ENCODE results near the gene FAT1.
"Not testable (repeated sequence)": the region's sequence is repeated elsewhere in the genome, so short reads cannot be mapped to it uniquely, and the experiment has no call there.

Gene FAT1

DNA sequence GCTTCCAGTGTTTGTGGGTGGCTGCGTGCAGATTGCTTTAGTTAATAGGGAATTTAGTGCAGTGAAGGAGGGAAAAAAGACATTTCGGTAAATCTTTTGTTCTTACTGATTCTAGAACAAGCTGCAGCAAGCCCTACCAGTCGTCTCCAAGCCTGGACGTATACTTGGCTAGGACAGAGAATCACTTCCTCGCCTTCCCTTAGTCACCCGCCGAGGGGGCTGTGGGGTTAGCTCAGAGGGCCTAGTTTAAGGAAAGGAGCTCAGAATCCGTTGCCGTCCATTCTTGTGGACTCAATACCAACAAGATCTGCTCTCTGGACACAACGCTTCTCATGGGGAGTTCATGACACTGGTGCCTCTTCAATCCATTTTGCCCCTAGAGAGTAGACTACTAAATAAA lies 36.3 kb upstream of the FAT1 start:
- no peak overlapping the region for H3K27ac ChIP-seq
- TF ChIP-seq, protein P1, sequence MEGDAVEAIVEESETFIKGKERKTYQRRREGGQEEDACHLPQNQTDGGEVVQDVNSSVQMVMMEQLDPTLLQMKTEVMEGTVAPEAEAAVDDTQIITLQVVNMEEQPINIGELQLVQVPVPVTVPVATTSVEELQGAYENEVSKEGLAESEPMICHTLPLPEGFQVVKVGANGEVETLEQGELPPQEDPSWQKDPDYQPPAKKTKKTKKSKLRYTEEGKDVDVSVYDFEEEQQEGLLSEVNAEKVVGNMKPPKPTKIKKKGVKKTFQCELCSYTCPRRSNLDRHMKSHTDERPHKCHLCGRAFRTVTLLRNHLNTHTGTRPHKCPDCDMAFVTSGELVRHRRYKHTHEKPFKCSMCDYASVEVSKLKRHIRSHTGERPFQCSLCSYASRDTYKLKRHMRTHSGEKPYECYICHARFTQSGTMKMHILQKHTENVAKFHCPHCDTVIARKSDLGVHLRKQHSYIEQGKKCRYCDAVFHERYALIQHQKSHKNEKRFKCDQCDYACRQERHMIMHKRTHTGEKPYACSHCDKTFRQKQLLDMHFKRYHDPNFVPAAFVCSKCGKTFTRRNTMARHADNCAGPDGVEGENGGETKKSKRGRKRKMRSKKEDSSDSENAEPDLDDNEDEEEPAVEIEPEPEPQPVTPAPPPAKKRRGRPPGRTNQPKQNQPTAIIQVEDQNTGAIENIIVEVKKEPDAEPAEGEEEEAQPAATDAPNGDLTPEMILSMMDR (conservative IDR thresholded peaks at IDR 0.05), result no peak

DNA sequence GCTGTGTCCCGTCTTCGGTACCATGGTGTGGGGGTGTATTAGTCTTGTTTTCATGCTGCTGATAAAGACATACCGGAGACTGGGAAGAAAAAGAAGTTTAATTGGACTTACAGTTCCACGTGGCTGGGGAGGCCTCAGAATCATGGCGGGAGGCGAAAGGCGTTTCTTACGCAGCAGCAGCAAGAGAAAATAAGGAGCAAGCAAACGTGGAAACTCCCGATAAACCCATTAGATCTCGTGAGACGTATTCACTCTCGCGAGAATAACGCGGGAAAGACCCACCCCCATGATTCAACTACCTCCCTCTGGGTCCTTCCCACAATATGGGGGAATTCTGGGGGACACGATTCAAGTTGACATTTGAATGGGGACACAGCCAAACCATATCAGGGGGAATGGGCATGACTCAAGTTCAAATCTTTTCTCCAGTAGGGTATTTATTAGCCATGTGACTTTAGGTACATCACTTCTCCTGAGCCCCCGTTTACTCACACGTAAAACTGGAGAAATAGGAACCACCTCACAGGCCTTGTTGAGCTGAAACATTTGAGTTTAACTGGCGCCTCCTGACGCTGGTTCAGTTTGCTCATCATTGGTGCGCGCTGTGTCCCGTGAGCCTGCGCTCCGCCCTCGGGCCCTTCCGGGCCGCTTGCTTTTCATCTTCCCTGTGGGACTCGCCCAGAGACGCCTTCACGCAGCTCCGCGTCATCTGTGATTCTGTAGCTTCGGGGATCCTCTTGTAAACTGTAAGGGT lies 35.5 kb upstream of the FAT1 start:
- TF ChIP-seq, protein P1 (conservative IDR thresholded peaks at IDR 0.05), result no peak

DNA sequence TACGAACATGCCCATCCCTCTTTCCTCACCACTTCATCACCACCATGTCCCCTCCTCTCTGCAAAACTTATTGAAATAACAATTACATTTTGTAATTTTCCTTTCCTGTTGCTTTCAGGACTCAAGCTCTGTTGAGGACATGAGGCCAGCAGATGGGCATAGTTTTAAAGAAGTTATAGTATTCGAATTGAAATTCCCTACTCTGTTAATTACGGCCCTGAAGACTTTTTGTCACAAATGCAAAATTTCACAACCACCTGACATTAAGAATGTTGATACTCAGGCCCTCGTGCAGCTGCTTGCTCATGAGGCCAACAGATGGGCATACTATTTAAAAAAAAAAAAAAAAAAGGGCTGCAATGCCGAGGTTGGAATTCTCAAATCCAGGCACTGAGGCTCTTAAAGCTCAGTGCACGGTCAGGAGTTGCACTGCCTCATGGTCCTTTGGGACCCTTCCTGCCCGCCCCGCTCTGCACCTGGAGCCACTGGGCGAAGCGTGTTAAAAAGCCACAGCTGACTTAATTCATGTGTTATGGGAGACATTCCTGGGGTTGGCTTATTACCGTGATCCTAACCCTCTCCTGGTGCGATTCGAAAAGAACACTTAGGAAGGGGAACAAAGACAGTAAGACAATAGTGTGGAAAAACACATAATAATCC lies 34.2 kb upstream of the FAT1 start:
- TF ChIP-seq, protein P1 (conservative IDR thresholded peaks at IDR 0.05), result no peak
- no peak overlapping the region for H3K27ac ChIP-seq

More for the DNA sequence above, 35.5 kb upstream of the FAT1 start:
- no peak overlapping the region for H3K27ac ChIP-seq

DNA sequence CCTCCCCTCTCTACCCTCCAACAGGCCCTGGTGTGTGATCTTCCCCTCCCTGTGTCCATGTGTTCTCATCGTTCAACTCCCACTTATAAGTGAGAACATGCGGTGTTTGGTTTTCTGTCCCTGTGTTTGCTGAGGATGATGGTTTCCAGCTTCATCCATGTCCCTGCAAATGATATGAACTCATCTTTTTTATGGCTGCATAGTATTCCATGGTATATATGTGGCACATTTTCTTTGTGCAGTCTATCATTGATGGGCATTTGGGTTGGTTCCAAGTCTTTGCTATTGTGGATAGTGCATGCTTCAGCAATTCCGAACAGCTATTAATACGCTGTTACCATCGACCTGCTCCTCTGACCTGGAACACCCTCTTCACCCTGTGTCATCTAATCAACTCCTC lies 32.9 kb upstream of the FAT1 start:
- H3K27ac ChIP-seq, result not testable (repeated sequence)

DNA sequence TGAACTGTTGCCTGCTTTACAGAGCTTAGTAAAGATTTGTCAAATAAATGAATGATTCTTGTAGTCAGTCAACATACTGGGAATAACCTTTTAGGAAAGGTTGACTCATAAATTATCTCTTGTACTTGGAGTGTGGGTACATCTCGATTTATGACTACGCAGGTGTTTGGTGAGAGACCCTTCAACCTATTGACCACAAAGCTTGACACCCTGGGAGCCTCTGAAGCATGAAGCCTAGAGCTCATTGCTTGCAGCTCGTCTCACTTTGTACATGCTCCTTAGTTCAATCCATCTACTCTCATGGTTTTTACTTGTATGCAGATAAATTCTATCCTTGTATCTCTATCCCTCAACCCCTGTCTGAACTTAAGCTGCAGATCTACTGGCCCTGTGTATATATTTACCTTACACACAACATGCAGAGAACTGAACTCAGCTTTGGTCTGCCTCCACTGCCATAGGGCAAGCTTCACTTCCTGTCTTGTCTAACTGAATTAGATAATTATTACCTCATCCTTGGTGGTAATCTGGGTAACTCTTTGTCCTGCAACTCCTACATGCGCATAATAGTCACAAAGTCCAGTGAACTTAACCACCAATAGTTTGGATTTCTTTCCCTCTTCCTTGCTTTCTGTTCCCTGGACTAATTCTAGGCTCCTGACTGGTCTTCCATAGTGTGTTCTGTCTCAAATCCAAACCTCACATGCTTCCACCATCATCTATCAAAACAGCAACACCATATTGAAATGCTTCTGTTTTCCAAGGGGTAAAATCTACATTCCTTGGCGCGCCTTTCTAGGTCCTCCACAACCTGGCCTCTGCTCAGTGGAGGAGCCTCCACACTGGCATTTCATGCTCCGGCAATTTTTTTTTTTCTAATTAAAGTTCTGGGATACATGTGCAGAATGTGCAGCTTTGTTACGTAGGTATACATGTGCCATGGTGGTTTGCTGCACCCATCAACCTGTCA lies 32.2 kb upstream of the FAT1 start:
- H3K27ac ChIP-seq, result no peak overlapping the region
- TF ChIP-seq, protein P1 (conservative IDR thresholded peaks at IDR 0.05), result no peak

DNA sequence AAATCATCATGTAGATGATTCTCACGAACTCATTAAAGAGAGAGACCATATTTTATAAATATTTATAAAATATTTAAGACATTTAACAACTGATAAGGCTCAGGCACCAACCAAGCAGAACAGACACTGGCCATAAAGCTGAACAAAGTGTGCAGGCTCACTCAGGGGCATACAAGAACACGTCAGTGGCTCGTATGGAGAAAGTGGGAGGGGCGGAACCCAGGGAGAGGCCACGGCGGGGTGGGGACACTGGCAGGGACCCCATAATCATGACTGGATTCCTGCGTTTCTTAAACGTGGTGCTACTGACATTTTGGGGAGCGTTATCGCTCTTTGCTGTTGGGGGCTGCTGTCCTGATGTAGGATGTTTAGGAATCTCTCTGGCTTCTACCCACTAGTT lies 31.3 kb upstream of the FAT1 start:
- TF ChIP-seq, protein P1 (conservative IDR thresholded peaks at IDR 0.05), result no peak
- no peak overlapping the region for H3K27ac ChIP-seq

DNA sequence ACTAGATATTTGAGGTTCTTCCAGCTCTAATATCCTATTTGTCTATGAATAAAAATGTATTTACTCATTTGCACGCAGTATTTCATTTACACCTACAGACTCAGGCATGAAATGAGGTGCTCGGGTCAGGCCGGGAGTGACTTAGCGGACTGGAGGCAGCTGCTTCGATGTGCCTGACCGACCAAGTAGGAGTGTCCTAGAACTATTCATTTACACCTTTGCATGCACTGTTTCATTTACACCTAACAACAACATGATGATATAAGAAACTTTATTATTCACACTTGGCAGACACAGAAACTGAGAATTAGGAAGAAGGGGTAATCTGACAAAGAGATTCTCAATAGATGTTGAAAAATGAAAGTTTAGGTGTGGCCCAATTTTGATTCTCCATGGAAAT lies 28.7 kb upstream of the FAT1 start:
- TF ChIP-seq, protein P1 (conservative IDR thresholded peaks at IDR 0.05), result no peak
- no peak overlapping the region for H3K27ac ChIP-seq
